GM12878 (cell line): ENCODE data around the gene CARD9. TPM values are rescaled to one million over a fixed set of nuclear protein-coding genes. Genes with fewer than 3 reads are reported as not detected.

Experiments
- ATAC-seq: fragments of 200-7000 bp; cut with Tn5 transposase; 3 replicates; pipeline ENCODE4 v1.9.1; 2020; ENCODE audit warnings: mild to moderate bottlenecking, moderate library complexity
- BruUV-seq: library from RNA; stranded (reverse); fragments of 400-500 nt; replicated peaks from 2 replicates; lab custom pipeline; 2021; lab: Mats Ljungman, UMichigan
- CTCF ChIA-PET: fragments of 300-600 bp; sonication (Branson Sonifier 250); formaldehyde crosslinking; extraction: SDS; loops from one replicate; lab custom pipeline; 2021; ENCODE audit warnings: inconsistent platforms; lab: Yijun Ruan, JAX
- POLR2A ChIA-PET: fragments of 350-600 bp; formaldehyde crosslinking; extraction: SDS; loops from one replicate; lab custom pipeline; 2021; ENCODE audit warnings: inconsistent platforms; lab: Charles Lee
- RAD21 ChIA-PET: fragments of 300-600 bp; sonication (Branson Sonifier 250); formaldehyde crosslinking; loops from one replicate; lab custom pipeline; 2023; ENCODE audit warnings: antibody characterized with exemption; ENCODE audit not compliant: unreplicated experiment; lab: Charles Lee
- SMC1A ChIA-PET: fragments of 300-600 bp; sonication (Branson Sonifier 250); formaldehyde crosslinking; loops from one replicate; lab custom pipeline; 2023; ENCODE audit not compliant: unreplicated experiment, uncharacterized antibody; lab: Charles Lee
- DNase-seq: peaks from one replicate; pipeline ENCODE4 v3.0.0-alpha.2; 2011; ENCODE audit warnings: low read depth, low spot score
- FAIRE-seq: peaks from 3 replicates; lab custom pipeline; 2011; peaks lifted over from hg19 to GRCh38; lab: Jason Lieb, UNC
- H2AFZ ChIP-seq: 2 replicates; pipeline ENCODE4 v1.6.0; 2011; ENCODE audit warnings: low read depth, low read length, control low read depth; ENCODE audit not compliant: control insufficient read depth
- H3K27ac ChIP-seq: 2 replicates; pipeline ENCODE4 v1.5.1; 2011; ENCODE audit warnings: control low read depth; ENCODE audit not compliant: control insufficient read depth, insufficient read depth
- H3K27me3 ChIP-seq, 2 experiments: replicated peaks in 1 of 2; 2 replicates each; pipeline versions ENCODE4 v1.6.0 to v1.6.1; 2011; ENCODE audit warnings: low read length in 1 of 2; ENCODE audit not compliant: control insufficient read depth in 2 of 2, insufficient read depth in 2 of 2
- H3K36me3 ChIP-seq, 2 experiments: 2 replicates each; pipeline ENCODE4 v1.5.1; 2011; ENCODE audit warnings: low read length in 1 of 2; ENCODE audit not compliant: control insufficient read depth in 2 of 2, insufficient read depth in 2 of 2
- H3K4me1 ChIP-seq: 2 replicates; pipeline ENCODE4 v1.6.1; 2011; ENCODE audit warnings: mild to moderate bottlenecking, low read length, moderate library complexity, mixed read lengths; ENCODE audit not compliant: control insufficient read depth, insufficient read depth
- H3K4me2 ChIP-seq: 2 replicates; pipeline ENCODE4 v1.6.0; 2011; ENCODE audit warnings: control low read depth; ENCODE audit not compliant: control insufficient read depth, insufficient read depth
- H3K4me3 ChIP-seq: fragments of 200-600 bp; sonication (generic); 2 replicates; pipeline ENCODE4 v1.5.1; 2016
- H3K79me2 ChIP-seq: 2 replicates; pipeline ENCODE4 v1.6.0; 2011; ENCODE audit warnings: low read length; ENCODE audit not compliant: control insufficient read depth, insufficient read depth
- H3K9ac ChIP-seq: 2 replicates; pipeline ENCODE4 v1.8.0; 2011; ENCODE audit warnings: low read length, control low read depth, mixed read lengths; ENCODE audit not compliant: control insufficient read depth, insufficient read depth
- H3K9me3 ChIP-seq: replicated peaks from 3 replicates; pipeline ENCODE4 v1.5.1; 2011; ENCODE audit warnings: mild to moderate bottlenecking, low read length; ENCODE audit not compliant: control insufficient read depth, insufficient read depth
- H4K20me1 ChIP-seq: 2 replicates; pipeline ENCODE4 v1.6.0; 2011; ENCODE audit not compliant: control insufficient read depth, insufficient read depth
- CREB1 ChIP-seq: IDR thresholded peaks from 2 replicates; pipeline ENCODE4 v1.6.1; 2012; ENCODE audit warnings: low read depth, mild to moderate bottlenecking, inconsistent platforms
- ETV6 ChIP-seq, 2 experiments: fragments of 450-650 bp in 1 of 2; IDR thresholded peaks in 1 of 2; conservative IDR thresholded peaks in 1 of 2; 2 replicates each; pipeline ENCODE4 v1.6.1; 2014; ENCODE audit warnings: antibody characterized with exemption in 1 of 2, borderline replicate concordance in 1 of 2, low read depth in 1 of 2, mild to moderate bottlenecking in 1 of 2, moderate library complexity in 1 of 2
- HDAC2 ChIP-seq: fragments of 200-600 bp; sonication (generic); IDR thresholded peaks from 2 replicates; pipeline ENCODE4 v1.6.1; 2017
- HDAC6 ChIP-seq: fragments of 200-600 bp; sonication (generic); IDR thresholded peaks from one replicate; pipeline ENCODE4 v1.8.0; 2017; ENCODE audit warnings: antibody characterized with exemption; ENCODE audit not compliant: unreplicated experiment
- MXI1 ChIP-seq: fragments of 150-350 bp; IDR thresholded peaks from 2 replicates; pipeline ENCODE4 v1.6.1; 2011; ENCODE audit warnings: low read depth, mild to moderate bottlenecking, inconsistent platforms, low read length, improper control_type of control experiment
- MYC ChIP-seq: IDR thresholded peaks from 2 replicates; pipeline ENCODE4 v1.6.1; 2011; ENCODE audit warnings: mild to moderate bottlenecking, low read length, moderate library complexity, inconsistent platforms; ENCODE audit not compliant: insufficient read depth, insufficient replicate concordance, insufficient read length, severe bottlenecking
- NFYB ChIP-seq: IDR thresholded peaks from 2 replicates; pipeline ENCODE4 v1.6.1; 2011; ENCODE audit warnings: low read depth, mild to moderate bottlenecking, low read length, improper control_type of control experiment, moderate library complexity; ENCODE audit not compliant: insufficient read depth
- POLR2AphosphoS2 ChIP-seq: IDR thresholded peaks from 2 replicates; pipeline ENCODE4 v1.6.1; 2011; ENCODE audit warnings: low read depth, mild to moderate bottlenecking, low read length, improper control_type of control experiment, moderate library complexity
- POU2F2 ChIP-seq: IDR thresholded peaks from 3 replicates; pipeline ENCODE4 v1.6.1; 2011; ENCODE audit warnings: low read depth, mild to moderate bottlenecking, low read length, borderline replicate concordance
- STAT3 ChIP-seq: IDR thresholded peaks from 2 replicates; pipeline ENCODE4 v1.6.1; 2011; ENCODE audit warnings: low read depth, low read length, improper control_type of control experiment
- ZNF217 ChIP-seq: fragments of 450-650 bp; IDR thresholded peaks from 2 replicates; pipeline ENCODE4 v1.6.1; 2017; ENCODE audit warnings: antibody characterized with exemption, mild to moderate bottlenecking
- WGBS: methylation state at CpG from one replicate; pipeline ENCODE4 v1.1.6; 2016; ENCODE audit warnings: low lambda C conversion rate; ENCODE audit not compliant: insufficient replicate concordance, insufficient coverage; ENCODE audit errors: missing lambda C conversion rate; 5-methylcytosine and 5-hydroxymethylcytosine counted together
- in situ Hi-C: fragments of 300-500 bp; cut with MboI; formaldehyde crosslinking; loops from 9 replicates; pipeline ENCODE4 v1.14.3; 2018; ENCODE audit warnings: mixed read lengths
- intact Hi-C: fragments of 100-400 bp; cut with micrococcal nuclease; formaldehyde crosslinking; loops from one replicate; pipeline ENCODE4 v1.14.2; 2022; ENCODE audit not compliant: unreplicated experiment
- polyA plus RNA-seq, 11 experiments: library from polyadenylated mRNA; depleted of rRNA in 4 of 11; unstranded in 6 of 11; stranded (reverse) in 5 of 11; fragments of >200 nt; fragmentation: Nextera tagmentation in 4 of 11; fragmentation: Illumina TruSeq in 1 of 11; extraction: Ambion mirVana in 4 of 11; extraction: Trizol in 1 of 11; gene quantifications; 1 replicate in 1 of 11; 2 replicates in 10 of 11; pipeline versions ENCODE4 v1.2.1 to v1.2.3, GENCODE V29; 2011 to 2016; ENCODE audit warnings: inconsistent platforms in 2 of 11, missing spikeins in 2 of 11, low read depth in 1 of 11
- total RNA-seq, 4 experiments: library from RNA; depleted of rRNA in 3 of 4; stranded (reverse); fragments of >200 nt in 3 of 4; fragmentation: Illumina TruSeq in 1 of 4; extraction: Trizol in 1 of 4; gene quantifications; 2 replicates each; pipeline versions ENCODE4 v1.2.1 to v1.2.3, GENCODE V29; 2013 to 2021
- TF ChIP-seq, protein P1 (sequence below): IDR thresholded peaks from 2 replicates; pipeline ENCODE4 v1.6.1; 2012; ENCODE audit warnings: low read depth, low read length, improper control_type of control experiment
- TF ChIP-seq, protein P2 (sequence below): fragments of 450-650 bp; formaldehyde crosslinking; IDR thresholded peaks from 2 replicates; pipeline ENCODE4 v1.5.0; 2022; ENCODE audit warnings: mild to moderate bottlenecking, missing genetic modification characterization
- TF ChIP-seq, protein P3 (sequence below): fragments of 450-650 bp; IDR thresholded peaks from 2 replicates; pipeline ENCODE4 v1.6.1; 2016; ENCODE audit warnings: mild to moderate bottlenecking
- TF ChIP-seq, protein P4 (sequence below): IDR thresholded peaks from 2 replicates; pipeline ENCODE4 v1.6.1; 2012; ENCODE audit warnings: low read depth, low read length, improper control_type of control experiment

Gene CARD9
- total and polyA plus RNA-seq, 10 of the 15 experiments (the other 5 are each of a cell fraction or from before 2014, with no cell fraction given): 0.11 to 4.9 (median 1.8) TPM; not detected in 1

DNA sequence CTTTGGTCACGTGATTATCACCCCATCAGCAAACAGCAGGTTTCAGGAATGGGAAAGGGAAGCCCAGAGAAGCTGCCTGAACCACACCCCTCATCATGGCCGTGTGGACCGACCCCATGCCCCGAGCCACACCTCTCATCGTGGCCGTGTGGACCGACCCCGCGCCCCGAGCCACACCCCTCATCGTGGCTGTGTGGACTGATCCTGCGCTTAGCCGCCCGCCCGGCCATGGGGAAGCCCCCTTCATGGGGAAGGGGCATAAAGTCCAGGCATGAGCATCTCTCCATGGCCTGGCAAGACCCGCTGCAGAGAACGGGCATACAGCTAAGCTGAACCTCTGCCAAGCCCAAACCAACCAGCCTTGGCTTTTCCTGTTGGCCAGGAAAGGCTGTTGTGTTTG lies 20.1 kb upstream of the CARD9 start:
- RAD21 ChIA-PET: no interaction called here
- Histone ChIP-seq H3K27ac (no peak overlapping the region), H3K4me3 (no peak overlapping the region), H3K79me2 (peaks cover 9% of the 10 kb centered on the region), H3K36me3 (peaks cover 27 to 37% of the 10 kb centered on the region in 2 experiments), H4K20me1 (no peaks in the 10 kb centered on the region), H3K4me2 (no peak overlapping the region), H3K4me1 (peaks cover 2% of the 10 kb centered on the region), H3K27me3 (no peaks in the 10 kb centered on the region), H3K9ac (no peak overlapping the region), H3K9me3 (no peaks in the 10 kb centered on the region), H2AFZ (no peak overlapping the region)
- TF ChIP-seq, protein P1, sequence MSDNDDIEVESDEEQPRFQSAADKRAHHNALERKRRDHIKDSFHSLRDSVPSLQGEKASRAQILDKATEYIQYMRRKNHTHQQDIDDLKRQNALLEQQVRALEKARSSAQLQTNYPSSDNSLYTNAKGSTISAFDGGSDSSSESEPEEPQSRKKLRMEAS: no peak
- TF ChIP-seq HDAC6 (no peak), ZNF217 (no peak), CREB1 (no peak), MXI1 (no peak), POLR2AphosphoS2 (no peak), ETV6 (conservative IDR thresholded peaks at IDR 0.05 in 1 of 2, IDR thresholded peaks at IDR 0.05 in 1 of 2; ENCODE audit: borderline replicate concordance in 1 of 2, low read depth in 1 of 2) (no peak), NFYB (no peak), STAT3 (no peak), POU2F2 (no peak), HDAC2 (no peak), MYC (no peak)
- TF ChIP-seq, protein P2, sequence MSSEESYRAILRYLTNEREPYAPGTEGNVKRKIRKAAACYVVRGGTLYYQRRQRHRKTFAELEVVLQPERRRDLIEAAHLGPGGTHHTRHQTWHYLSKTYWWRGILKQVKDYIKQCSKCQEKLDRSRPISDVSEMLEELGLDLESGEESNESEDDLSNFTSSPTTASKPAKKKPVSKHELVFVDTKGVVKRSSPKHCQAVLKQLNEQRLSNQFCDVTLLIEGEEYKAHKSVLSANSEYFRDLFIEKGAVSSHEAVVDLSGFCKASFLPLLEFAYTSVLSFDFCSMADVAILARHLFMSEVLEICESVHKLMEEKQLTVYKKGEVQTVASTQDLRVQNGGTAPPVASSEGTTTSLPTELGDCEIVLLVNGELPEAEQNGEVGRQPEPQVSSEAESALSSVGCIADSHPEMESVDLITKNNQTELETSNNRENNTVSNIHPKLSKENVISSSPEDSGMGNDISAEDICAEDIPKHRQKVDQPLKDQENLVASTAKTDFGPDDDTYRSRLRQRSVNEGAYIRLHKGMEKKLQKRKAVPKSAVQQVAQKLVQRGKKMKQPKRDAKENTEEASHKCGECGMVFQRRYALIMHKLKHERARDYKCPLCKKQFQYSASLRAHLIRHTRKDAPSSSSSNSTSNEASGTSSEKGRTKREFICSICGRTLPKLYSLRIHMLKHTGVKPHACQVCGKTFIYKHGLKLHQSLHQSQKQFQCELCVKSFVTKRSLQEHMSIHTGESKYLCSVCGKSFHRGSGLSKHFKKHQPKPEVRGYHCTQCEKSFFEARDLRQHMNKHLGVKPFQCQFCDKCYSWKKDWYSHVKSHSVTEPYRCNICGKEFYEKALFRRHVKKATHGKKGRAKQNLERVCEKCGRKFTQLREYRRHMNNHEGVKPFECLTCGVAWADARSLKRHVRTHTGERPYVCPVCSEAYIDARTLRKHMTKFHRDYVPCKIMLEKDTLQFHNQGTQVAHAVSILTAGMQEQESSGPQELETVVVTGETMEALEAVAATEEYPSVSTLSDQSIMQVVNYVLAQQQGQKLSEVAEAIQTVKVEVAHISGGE (CRISPR knock-in tag): no peak
- TF ChIP-seq, protein P3, sequence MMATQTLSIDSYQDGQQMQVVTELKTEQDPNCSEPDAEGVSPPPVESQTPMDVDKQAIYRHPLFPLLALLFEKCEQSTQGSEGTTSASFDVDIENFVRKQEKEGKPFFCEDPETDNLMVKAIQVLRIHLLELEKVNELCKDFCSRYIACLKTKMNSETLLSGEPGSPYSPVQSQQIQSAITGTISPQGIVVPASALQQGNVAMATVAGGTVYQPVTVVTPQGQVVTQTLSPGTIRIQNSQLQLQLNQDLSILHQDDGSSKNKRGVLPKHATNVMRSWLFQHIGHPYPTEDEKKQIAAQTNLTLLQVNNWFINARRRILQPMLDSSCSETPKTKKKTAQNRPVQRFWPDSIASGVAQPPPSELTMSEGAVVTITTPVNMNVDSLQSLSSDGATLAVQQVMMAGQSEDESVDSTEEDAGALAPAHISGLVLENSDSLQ: no peak
- TF ChIP-seq, protein P4, sequence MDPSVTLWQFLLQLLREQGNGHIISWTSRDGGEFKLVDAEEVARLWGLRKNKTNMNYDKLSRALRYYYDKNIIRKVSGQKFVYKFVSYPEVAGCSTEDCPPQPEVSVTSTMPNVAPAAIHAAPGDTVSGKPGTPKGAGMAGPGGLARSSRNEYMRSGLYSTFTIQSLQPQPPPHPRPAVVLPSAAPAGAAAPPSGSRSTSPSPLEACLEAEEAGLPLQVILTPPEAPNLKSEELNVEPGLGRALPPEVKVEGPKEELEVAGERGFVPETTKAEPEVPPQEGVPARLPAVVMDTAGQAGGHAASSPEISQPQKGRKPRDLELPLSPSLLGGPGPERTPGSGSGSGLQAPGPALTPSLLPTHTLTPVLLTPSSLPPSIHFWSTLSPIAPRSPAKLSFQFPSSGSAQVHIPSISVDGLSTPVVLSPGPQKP: no peak
- in situ Hi-C loops (no loop called here), intact Hi-C loops (no loop called here)
- DNase-seq (no peak), FAIRE-seq (no peak), ATAC-seq (no peak)
- BruUV-seq: no TSS peak
- SMC1A ChIA-PET: interaction anchor here (1.1 kb wide), 1 partner anchor 8 kb away, joined by 3 read pairs; no protein-coding TSS in a partner anchor
- POLR2A ChIA-PET: no interaction called here
- WGBS: 97% methylated on average over 17 of the region's 17 CpGs
- CTCF ChIA-PET: interaction anchor here (0.6 kb wide), 1 partner anchor 241 kb away, joined by 3 read pairs; no protein-coding TSS in a partner anchor
